DMS 273 (cell line): ENCODE data around the gene CHD9NB.
"Not testable (repeated sequence)": the region's sequence is repeated elsewhere in the genome, so short reads cannot be mapped to it uniquely, and the experiment has no call there.

Experiments
- DNase-seq: peaks from one replicate; lab custom pipeline; 2025; ENCODE audit not compliant: unreplicated experiment; lab: John Stamatoyannopoulos, UW

CHD9NB gene

GRCh38 chr16:53058441-53058840 lies 5.7 kb upstream of the CHD9NB start:
- DNase-seq = no peak

GRCh38 chr16:53057658-53058057 lies 5.0 kb upstream of the CHD9NB start:
- no peak for DNase-seq

GRCh38 chr16:53056392-53056881 lies 3.7 kb upstream of the CHD9NB start:
- no peak for DNase-seq

- DNase-seq = peak; percentile 85
Observed at GRCh38 chr16:53055541-53056391, 3.1 kb upstream of the CHD9NB start.

GRCh38 chr16:53054670-53055485 lies 2.2 kb upstream of the CHD9NB start, which contains the start of gene CHD9:
Gene CHD9 (plus strand): TSS chr16:53054991. CDS start chr16:53156090, 101,099 bp downstream.
- DNase-seq = peak; percentile 96

- peak; percentile 70 for DNase-seq
Observed at GRCh38 chr16:53053967-53054669, 1.4 kb upstream of the CHD9NB start.

- DNase-seq = not testable (repeated sequence)
Observed at GRCh38 chr16:53051255-53051654, 1.4 kb downstream of the CHD9NB start.

GRCh38 chr16:53048139-53048915 lies 4.4 kb downstream of the CHD9NB start:
- no peak for DNase-seq

- not testable (repeated sequence) for DNase-seq
Observed at GRCh38 chr16:53047515-53047914, 5.2 kb downstream of the CHD9NB start.

GRCh38 chr16:53045341-53046220 lies 7.1 kb downstream of the CHD9NB start:
- DNase-seq = no peak

- peak; percentile 54 for DNase-seq
Observed at GRCh38 chr16:53043986-53044601, 8.6 kb downstream of the CHD9NB start.

- DNase-seq = peak; percentile 59
Observed at GRCh38 chr16:53043428-53043831, 9.3 kb downstream of the CHD9NB start.

- DNase-seq = no peak
Observed at GRCh38 chr16:53042235-53042701, 10.4 kb downstream of the CHD9NB start.

GRCh38 chr16:53041320-53042051 lies 11.2 kb downstream of the CHD9NB start:
- peak; percentile 79 for DNase-seq

GRCh38 chr16:53040788-53041187 lies 11.9 kb downstream of the CHD9NB start:
- no peak for DNase-seq

GRCh38 chr16:53036711-53037110 lies 16.0 kb downstream of the CHD9NB start:
- DNase-seq = not testable (repeated sequence)

- DNase-seq = no peak
Observed at GRCh38 chr16:53036066-53036465, 16.6 kb downstream of the CHD9NB start.
